Transverse colon (tissue), 4 donors: ENCODE data around the gene BPIFB3. TPM values are rescaled to one million over a fixed set of nuclear protein-coding genes. Genes with fewer than 3 reads are reported as not detected.

Source experiments
- DNase-seq: peaks from one replicate; pipeline ENCODE4 v3.0.0-alpha.2; 2019
- H3K27ac ChIP-seq, 4 donors: fragments of 200-600 bp; sonication (generic); 2 replicates each; pipeline ENCODE4 v1.5.1; 2016 to 2018; ENCODE audit warnings: inconsistent platforms in 4 of 4
- H3K27me3 ChIP-seq: fragments of 200-600 bp; sonication (generic); 2 replicates; pipeline ENCODE4 v1.5.1; 2017; ENCODE audit warnings: inconsistent platforms
- H3K36me3 ChIP-seq, 4 donors: fragments of 200-600 bp; sonication (generic); 2 replicates each; pipeline ENCODE4 v1.5.1; 2017 to 2019; ENCODE audit warnings: inconsistent platforms in 4 of 4
- H3K4me1 ChIP-seq, 4 donors: fragments of 200-600 bp; sonication (generic); 2 replicates each; pipeline ENCODE4 v1.5.1; 2017 to 2020; ENCODE audit warnings: inconsistent platforms in 4 of 4
- H3K4me3 ChIP-seq, 4 donors: fragments of 200-600 bp; sonication (generic); 1 replicate in 1 of 4; 2 replicates in 3 of 4; pipeline versions ENCODE4 v1.5.1 to v1.6.1; 2017 to 2019; ENCODE audit warnings: inconsistent platforms in 4 of 4
- H3K9me3 ChIP-seq, 2 donors: fragments of 200-600 bp; sonication (generic); 2 replicates each; pipeline ENCODE4 v1.5.1; 2017 to 2019; ENCODE audit warnings: inconsistent platforms in 2 of 2
- CTCF ChIP-seq, 5 experiments: fragments of 200-600 bp in 3 of 5; fragments of 450-650 bp in 2 of 5; sonication (generic) in 3 of 5; IDR thresholded peaks; 1 replicate in 2 of 5; 2 replicates in 3 of 5; pipeline ENCODE4 v1.5.1; 2016 to 2017; ENCODE audit warnings: antibody characterized with exemption in 5 of 5, inconsistent platforms in 3 of 5, mild to moderate bottlenecking in 2 of 5, moderate library complexity in 1 of 5
- EP300 ChIP-seq: sonication (generic); formaldehyde crosslinking; IDR thresholded peaks from one replicate; pipeline ENCODE4 v1.6.1; 2017; ENCODE audit warnings: antibody characterized with exemption, low read depth
- POLR2A ChIP-seq: fragments of 450-650 bp; IDR thresholded peaks from one replicate; pipeline ENCODE4 v1.6.1; 2016; ENCODE audit warnings: antibody characterized with exemption, mild to moderate bottlenecking, moderate library complexity
- POLR2AphosphoS5 ChIP-seq, 3 donors: sonication (generic); formaldehyde crosslinking; IDR thresholded peaks; one replicate each; pipeline ENCODE4 v1.6.1; 2016; ENCODE audit warnings: antibody characterized with exemption in 3 of 3
- WGBS, 2 donors: methylation state at CpG; one replicate each; pipeline ENCODE4 v1.1.5; 2018; ENCODE audit warnings: low coverage in 1 of 2; 5-methylcytosine and 5-hydroxymethylcytosine counted together
- in situ Hi-C, 4 donors: fragments of 200-750 bp; cut with MboI; loops; one replicate each; pipeline versions ENCODE4 v1.15.0 to v1.15.1; 2017; ENCODE audit warnings: low sequenced_read_pairs in 3 of 4, low pct_ligation_motif_present in 1 of 4, low pct_unique_long_range_greater_than_20kb in 1 of 4
- intact Hi-C: fragments of 100-400 bp; cut with DNase I; formaldehyde crosslinking; loops from one replicate; pipeline ENCODE4 v1.15.1; 2023; ENCODE audit warnings: low total_unique reads
- total RNA-seq, 4 donors: library from RNA; depleted of rRNA; stranded (reverse); fragments of >200 nt; gene quantifications; one replicate each; pipeline ENCODE4 v1.1.0, GENCODE V29; 2016

BPIFB3 gene
- total RNA-seq, 4 donors from 2014 or later, result not detected

GRCh38 chr20:33076662-33077372 lies 23.1 kb downstream of the BPIFB3 start:
- WGBS, 2 donors, result 44 to 50% methylated on average over 1 to 6 of the region's 6 CpGs
- no peak for DNase-seq
- Histone ChIP-seq H3K27ac (no peak overlapping the region), H3K4me1 (no peaks in the 10 kb centered on the region), H3K27me3 (no peaks in the 10 kb centered on the region), H3K36me3 (no peaks in the 10 kb centered on the region), H3K9me3 (no peaks in the 10 kb centered on the region), H3K4me3 (no peak overlapping the region)
- TF ChIP-seq EP300 (no peak), CTCF (IDR thresholded peaks at IDR 0.05) (no peak), POLR2A (no peak)
- in situ Hi-C loops, result no loop called here
- intact Hi-C loops, result no loop called here

GRCh38 chr20:33079259-33079658 lies 25.6 kb downstream of the BPIFB3 start, which contains the start of gene BPIFB4:
Gene BPIFB4, plus strand, starts transcription at chr20:33079643. Its CDS starts 1,884 bp downstream, at chr20:33081527.
- in situ Hi-C loops, result no loop called here
- intact Hi-C loops, result no loop called here
- Histone ChIP-seq H3K36me3 (no peaks in the 10 kb centered on the region), H3K4me1 (no peaks in the 10 kb centered on the region), H3K4me3 (no peak within 1 kb of the TSS), H3K27ac (no peak within 1 kb of the TSS), H3K27me3 (no peaks in the 10 kb centered on the region), H3K9me3 (no peaks in the 10 kb centered on the region)
- WGBS, 2 donors, result 73% methylated on average over 2 of the region's 2 CpGs; no CpG with 5 or more reads in 1 of the 2 donors
- TF ChIP-seq POLR2A, result no peak
- no peak for TF ChIP-seq EP300
- no peak for DNase-seq

- Histone ChIP-seq H3K4me3 (no peak overlapping the region), H3K9me3 (no peaks in the 10 kb centered on the region), H3K27ac (no peak overlapping the region), H3K4me1 (no peaks in the 10 kb centered on the region), H3K36me3 (no peaks in the 10 kb centered on the region), H3K27me3 (no peaks in the 10 kb centered on the region)
- TF ChIP-seq CTCF (IDR thresholded peaks at IDR 0.05) (no peak), EP300 (no peak)
- 77% methylated on average over 7 of the region's 7 CpGs; no CpG with 5 or more reads in 1 of the 2 donors for WGBS, 2 donors
- intact Hi-C loops, result no loop called here
- no peak for DNase-seq
- in situ Hi-C loops, result no loop called here
These were observed 27.9 kb downstream of the BPIFB3 start for GRCh38 chr20:33081411-33082154.

- no peaks in the 10 kb centered on the region for H3K36me3 ChIP-seq
- no peaks in the 10 kb centered on the region for H3K4me1 ChIP-seq
- DNase-seq, result no peak
- intact Hi-C loops, result no loop called here
- H3K27ac ChIP-seq, result no peak overlapping the region
- H3K4me3 ChIP-seq, result no peak overlapping the region
- in situ Hi-C loops, result no loop called here
- WGBS, 2 donors, result 42 to 53% methylated on average over 3 to 6 of the region's 6 CpGs
- H3K27me3 ChIP-seq, result no peaks in the 10 kb centered on the region
- no peaks in the 10 kb centered on the region for H3K9me3 ChIP-seq
- TF ChIP-seq POLR2AphosphoS5 (IDR thresholded peaks at IDR 0.05) (no peak), POLR2A (no peak)
These were observed 28.8 kb downstream of the BPIFB3 start for GRCh38 chr20:33082546-33082945.

- DNase-seq, result no peak
- Histone ChIP-seq H3K4me1 (no peaks in the 10 kb centered on the region), H3K4me3 (no peak overlapping the region), H3K36me3 (no peaks in the 10 kb centered on the region), H3K27me3 (no peaks in the 10 kb centered on the region), H3K9me3 (no peaks in the 10 kb centered on the region), H3K27ac (no peak overlapping the region)
- in situ Hi-C loops (no loop called here), intact Hi-C loops (no loop called here)
- TF ChIP-seq POLR2A, result no peak
- no peak for TF ChIP-seq CTCF (IDR thresholded peaks at IDR 0.05)
- TF ChIP-seq POLR2AphosphoS5 (IDR thresholded peaks at IDR 0.05), result no peak
- TF ChIP-seq EP300, result no peak
- WGBS, 2 donors, result 85 to 93% methylated on average over 2 to 20 of the region's 20 CpGs
These were observed 30.0 kb downstream of the BPIFB3 start for GRCh38 chr20:33083544-33084340.
